ENCODE measurements around the gene TNFRSF13B. TPM values are rescaled to one million over a fixed set of nuclear protein-coding genes. Genes with fewer than 3 reads are reported as not detected.
A peak's percentile ranks its signal among the peaks of the same experiment; 100 is the strongest.
"Not testable (repeated sequence)": the region's sequence is repeated elsewhere in the genome, so short reads cannot be mapped to it uniquely, and the experiment has no call there.

Gene TNFRSF13B
- total and polyA plus RNA-seq, 7 donors: not detected

DNA sequence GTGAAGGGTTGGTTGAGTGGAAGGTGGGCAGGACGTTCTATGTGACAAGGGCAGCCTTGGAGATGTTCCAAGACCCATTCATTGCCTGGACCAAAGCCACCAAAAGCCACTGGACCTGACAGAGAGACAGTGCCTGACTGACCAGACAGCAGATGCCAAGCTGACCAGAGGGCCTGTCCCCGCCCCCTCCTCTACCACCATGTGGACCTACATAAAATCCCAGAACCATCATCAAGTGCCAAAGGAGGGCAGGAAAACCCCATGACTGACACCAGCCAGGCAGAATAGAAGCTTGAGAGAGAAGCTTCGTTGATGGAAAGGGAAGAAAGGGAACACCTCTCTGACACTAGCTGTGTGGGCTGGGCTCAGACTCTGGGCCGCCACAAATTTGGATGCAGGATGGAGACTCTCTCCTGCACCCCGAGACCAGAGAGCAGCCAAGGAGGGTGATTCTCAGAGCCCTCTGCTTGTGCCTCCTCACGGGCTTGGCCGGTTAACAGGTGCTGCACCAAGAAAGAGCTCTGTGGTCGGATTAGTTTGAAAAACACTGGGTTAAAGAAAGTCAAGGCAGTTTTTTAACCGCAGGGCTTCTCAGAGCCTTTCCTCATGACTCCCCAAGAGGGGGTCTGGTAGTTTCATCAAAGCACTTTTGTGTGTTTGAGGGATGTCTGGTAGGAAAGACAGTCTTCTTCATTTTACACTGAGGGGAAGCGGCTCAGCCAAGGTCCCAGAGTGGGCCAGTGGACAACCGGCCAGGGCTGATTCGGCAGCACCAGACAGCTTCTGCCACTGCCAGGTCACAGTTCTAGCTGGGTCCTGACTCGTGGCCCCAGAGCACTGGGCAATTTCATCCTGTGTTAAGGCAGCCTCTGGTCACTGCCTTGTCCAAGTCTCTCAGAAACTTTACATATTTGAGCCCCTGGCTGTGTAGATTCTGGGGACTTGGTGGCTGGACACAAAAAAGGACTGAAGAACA, 1.7 kb downstream of the TNFRSF13B start:
- ATAC-seq (no peak), DNase-seq (peak in 1 of 2 donors; percentile 32)
- intact Hi-C loops (cut with DNase I): loop anchor here in 1 of 2 donors (10.0 kb wide), 1 partner anchor 485 kb away; no protein-coding TSS in a partner anchor
- Histone ChIP-seq H3K4me3 (no peak overlapping the region), H3K27ac (no peak overlapping the region), H3K27me3 (ENCODE audit: insufficient read depth in 3 of 3, low read length in 2 of 3) (peaks cover 0 to 1% (median 0%) of the 10 kb centered on the region in 3 donors), H3K4me1 (no peaks in the 10 kb centered on the region), H3K9me3 (no peaks in the 10 kb centered on the region), H3K36me3 (ENCODE audit: insufficient read depth in 1 of 2, low read depth in 1 of 2) (no peaks in the 10 kb centered on the region)
- WGBS, 3 donors: 60 to 68% (median 68%) methylated on average over 13 of the region's 13 CpGs
- TF ChIP-seq, protein P1, sequence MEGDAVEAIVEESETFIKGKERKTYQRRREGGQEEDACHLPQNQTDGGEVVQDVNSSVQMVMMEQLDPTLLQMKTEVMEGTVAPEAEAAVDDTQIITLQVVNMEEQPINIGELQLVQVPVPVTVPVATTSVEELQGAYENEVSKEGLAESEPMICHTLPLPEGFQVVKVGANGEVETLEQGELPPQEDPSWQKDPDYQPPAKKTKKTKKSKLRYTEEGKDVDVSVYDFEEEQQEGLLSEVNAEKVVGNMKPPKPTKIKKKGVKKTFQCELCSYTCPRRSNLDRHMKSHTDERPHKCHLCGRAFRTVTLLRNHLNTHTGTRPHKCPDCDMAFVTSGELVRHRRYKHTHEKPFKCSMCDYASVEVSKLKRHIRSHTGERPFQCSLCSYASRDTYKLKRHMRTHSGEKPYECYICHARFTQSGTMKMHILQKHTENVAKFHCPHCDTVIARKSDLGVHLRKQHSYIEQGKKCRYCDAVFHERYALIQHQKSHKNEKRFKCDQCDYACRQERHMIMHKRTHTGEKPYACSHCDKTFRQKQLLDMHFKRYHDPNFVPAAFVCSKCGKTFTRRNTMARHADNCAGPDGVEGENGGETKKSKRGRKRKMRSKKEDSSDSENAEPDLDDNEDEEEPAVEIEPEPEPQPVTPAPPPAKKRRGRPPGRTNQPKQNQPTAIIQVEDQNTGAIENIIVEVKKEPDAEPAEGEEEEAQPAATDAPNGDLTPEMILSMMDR (IDR thresholded peaks at IDR 0.05): no peak

DNA sequence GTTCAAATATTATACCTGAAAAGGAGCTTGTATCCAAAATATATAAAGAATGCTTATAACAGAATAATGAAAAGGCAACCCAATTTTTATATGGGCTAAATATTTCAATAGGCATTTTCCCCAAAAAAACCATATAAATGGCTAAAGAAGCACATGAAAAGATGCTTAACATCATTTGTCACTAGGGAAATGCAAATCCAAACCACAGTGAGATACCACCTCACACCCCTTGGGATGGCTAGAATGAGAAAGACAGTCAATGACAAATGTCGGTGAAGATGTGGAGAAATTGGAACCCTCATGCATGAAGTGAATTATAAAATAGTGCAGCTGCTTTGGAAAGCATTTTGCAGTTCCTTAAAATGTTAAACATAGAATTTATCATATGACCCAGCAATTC, 3.1 kb downstream of the TNFRSF13B start:
- no peaks in the 10 kb centered on the region for H3K9me3 ChIP-seq
- WGBS, 3 donors: 38 to 44% (median 42%) methylated on average over 1 of the region's 1 CpG
- no peak overlapping the region for H3K4me3 ChIP-seq
- DNase-seq (no peak), ATAC-seq (no peak)
- H3K27ac ChIP-seq: no peak overlapping the region
- intact Hi-C loops (cut with DNase I): loop anchor here in 1 of 2 donors (10.0 kb wide), 1 partner anchor 486 kb away; no protein-coding TSS in a partner anchor
- no peaks in the 10 kb centered on the region for H3K4me1 ChIP-seq
- H3K27me3 ChIP-seq (ENCODE audit: insufficient read depth in 3 of 3, low read length in 2 of 3): peaks cover 0 to 7% (median 3%) of the 10 kb centered on the region in 3 donors
- TF ChIP-seq, protein P1 (IDR thresholded peaks at IDR 0.05): no peak
- no peaks in the 10 kb centered on the region for H3K36me3 ChIP-seq (ENCODE audit: insufficient read depth in 1 of 2, low read depth in 1 of 2)

DNA sequence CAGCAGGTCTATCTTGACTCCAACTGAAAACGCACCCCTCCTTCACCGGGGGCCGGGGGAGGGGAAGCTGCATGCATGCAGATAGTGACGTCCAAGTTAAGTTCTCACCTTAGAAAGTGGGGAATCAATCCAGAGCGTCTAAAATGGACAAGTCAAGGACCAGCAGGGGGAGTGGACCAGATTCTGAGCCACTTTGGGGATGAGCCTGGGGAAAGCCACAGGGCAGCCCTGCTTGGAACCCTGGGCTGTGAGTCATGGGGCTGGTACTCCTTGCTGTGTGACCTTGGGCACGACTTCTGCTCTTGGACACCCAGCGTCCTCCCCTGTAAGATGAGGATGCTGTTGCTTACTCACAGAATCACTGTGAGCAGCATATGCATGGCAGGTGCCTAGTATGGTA, 9.1 kb downstream of the TNFRSF13B start:
- intact Hi-C loops (cut with DNase I): loop anchor here in 1 of 2 donors (10.0 kb wide), 1 partner anchor 492 kb away; no protein-coding TSS in a partner anchor
- ATAC-seq (no peak), DNase-seq (no peak)
- Histone ChIP-seq H3K9me3 (peaks cover 8% of the 10 kb centered on the region), H3K4me3 (no peak overlapping the region), H3K4me1 (no peaks in the 10 kb centered on the region), H3K36me3 (ENCODE audit: insufficient read depth in 1 of 2, low read depth in 1 of 2) (no peaks in the 10 kb centered on the region), H3K27ac (no peak overlapping the region), H3K27me3 (ENCODE audit: insufficient read depth in 3 of 3, low read length in 2 of 3) (peaks cover 0 to 11% (median 3%) of the 10 kb centered on the region in 3 donors)
- WGBS, 3 donors: 57 to 61% (median 60%) methylated on average over 7 of the region's 7 CpGs
- TF ChIP-seq, protein P1 (IDR thresholded peaks at IDR 0.05): no peak

DNA sequence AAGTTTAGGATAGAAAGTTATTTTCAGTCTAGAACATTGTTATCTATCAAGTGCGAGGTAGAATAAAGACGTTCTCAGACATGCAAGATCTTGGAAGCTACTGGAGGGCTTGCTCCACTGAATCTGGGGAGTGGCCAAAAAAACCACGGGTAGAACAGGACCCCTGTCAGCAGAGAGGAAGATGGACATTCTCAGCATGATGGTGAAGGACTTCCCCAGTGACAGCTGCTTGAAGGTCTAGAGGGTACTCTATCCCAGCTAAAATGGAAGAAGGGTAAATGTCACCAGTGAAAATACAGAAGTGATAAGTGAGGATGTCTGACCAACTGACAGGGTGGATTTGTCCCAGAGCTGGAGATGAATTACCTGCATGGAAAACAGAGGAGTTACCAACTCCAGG, 10.1 kb downstream of the TNFRSF13B start:
- no peaks in the 10 kb centered on the region for H3K36me3 ChIP-seq (ENCODE audit: insufficient read depth in 1 of 2, low read depth in 1 of 2)
- peaks cover 8% of the 10 kb centered on the region for H3K9me3 ChIP-seq
- no peaks in the 10 kb centered on the region for H3K4me1 ChIP-seq
- ATAC-seq (no peak), DNase-seq (no peak)
- no peak overlapping the region for H3K27ac ChIP-seq
- H3K27me3 ChIP-seq (ENCODE audit: insufficient read depth in 3 of 3, low read length in 2 of 3): peaks cover 0 to 18% (median 3%) of the 10 kb centered on the region in 3 donors
- intact Hi-C loops (cut with DNase I): loop anchor here in 1 of 2 donors (10.0 kb wide), 1 partner anchor 493 kb away; no protein-coding TSS in a partner anchor
- TF ChIP-seq, protein P1 (IDR thresholded peaks at IDR 0.05): no peak
- no peak overlapping the region for H3K4me3 ChIP-seq
- WGBS, 3 donors: 66 to 75% (median 72%) methylated on average over 3 of the region's 3 CpGs

DNA sequence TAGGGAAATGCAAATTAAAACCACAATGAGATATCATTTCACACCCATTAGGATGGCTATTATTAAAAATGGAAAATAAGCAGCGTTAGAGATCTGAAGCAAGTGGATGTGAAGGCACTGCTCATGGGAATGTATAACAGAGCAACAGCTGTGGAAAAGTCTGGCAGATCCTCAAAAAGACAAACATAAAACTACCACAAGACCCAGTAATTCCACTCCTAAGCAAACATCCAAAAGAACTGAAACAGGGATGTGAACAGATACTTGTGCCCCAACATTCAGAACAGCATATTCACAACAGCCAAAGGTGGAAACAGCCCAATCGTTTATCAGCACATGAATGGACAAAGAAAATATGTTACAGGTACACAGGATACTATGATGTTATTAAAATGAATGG, 10.9 kb downstream of the TNFRSF13B start:
- H3K9me3 ChIP-seq; H3K4me1 ChIP-seq; H3K36me3 ChIP-seq (ENCODE audit: insufficient read depth in 1 of 2, low read depth in 1 of 2); H3K27ac ChIP-seq; H3K4me3 ChIP-seq; DNase-seq; ATAC-seq: not testable (repeated sequence)
- peaks cover 0 to 24% (median 3%) of the 10 kb centered on the region in 3 donors for H3K27me3 ChIP-seq (ENCODE audit: insufficient read depth in 3 of 3, low read length in 2 of 3)
- 35 to 49% (median 43%) methylated on average over 2 of the region's 2 CpGs for WGBS, 3 donors
- intact Hi-C loops (cut with DNase I): loop anchor here in 1 of 2 donors (10.0 kb wide), 1 partner anchor 494 kb away; no protein-coding TSS in a partner anchor

DNA sequence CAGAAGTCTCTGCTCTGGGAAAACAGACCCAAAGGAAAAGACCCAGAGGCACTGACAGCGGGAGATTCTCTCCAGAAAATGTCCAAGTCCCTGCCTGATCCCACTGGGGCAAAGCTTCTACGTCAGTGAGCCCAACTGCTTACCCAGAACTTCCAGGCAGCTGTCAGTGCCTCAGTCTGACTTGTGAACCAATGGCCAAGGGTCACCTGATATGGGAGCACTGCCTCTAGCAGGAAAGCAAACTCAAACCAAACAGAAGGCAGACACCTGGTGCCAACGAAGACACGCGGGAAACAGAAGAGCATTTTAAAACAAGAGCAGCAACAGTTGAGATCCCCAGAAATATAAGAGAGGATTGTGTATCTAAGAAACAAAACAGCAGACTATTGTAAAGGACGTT, 16.9 kb downstream of the TNFRSF13B start:
- H3K27ac ChIP-seq; ATAC-seq; H3K36me3 ChIP-seq (ENCODE audit: insufficient read depth in 1 of 2, low read depth in 1 of 2); H3K4me1 ChIP-seq; DNase-seq; intact Hi-C loops (cut with DNase I); H3K4me3 ChIP-seq; H3K9me3 ChIP-seq: not testable (repeated sequence)
- H3K27me3 ChIP-seq (ENCODE audit: insufficient read depth in 3 of 3, low read length in 2 of 3): peaks cover 0 to 36% (median 0%) of the 10 kb centered on the region in 3 donors
- WGBS, 3 donors: 16 to 22% (median 20%) methylated on average over 6 of the region's 6 CpGs
